HG03108 (cell line): ENCODE data around the gene YEATS4.

ENCODE experiments used
- ATAC-seq: cut with Tn5 transposase; IDR thresholded peaks from one replicate; pipeline ENCODE4 v1.9.1; 2021; ENCODE audit warnings: moderate library complexity; ENCODE audit not compliant: unreplicated experiment

The YEATS4 gene

DNA sequence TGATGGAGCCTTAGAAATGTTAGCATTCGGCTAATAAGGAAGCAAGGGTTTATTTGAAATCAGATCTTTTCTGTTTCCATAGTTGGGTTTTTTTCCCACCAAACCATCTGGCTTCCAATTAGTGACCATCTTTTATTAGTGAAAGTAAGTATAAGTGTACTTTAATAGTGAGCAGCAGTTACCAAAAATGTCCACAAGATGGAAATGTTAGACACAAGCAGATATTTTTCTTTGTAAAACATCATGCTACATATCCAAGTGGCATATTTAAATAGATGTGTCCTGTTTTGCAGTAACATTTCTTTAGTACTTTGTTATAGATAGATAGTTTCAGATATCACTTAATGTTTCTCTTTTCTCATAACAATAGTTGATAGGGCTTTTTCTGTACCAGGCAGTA is 28.8 kb downstream of the YEATS4 start:
- no peak for ATAC-seq

DNA sequence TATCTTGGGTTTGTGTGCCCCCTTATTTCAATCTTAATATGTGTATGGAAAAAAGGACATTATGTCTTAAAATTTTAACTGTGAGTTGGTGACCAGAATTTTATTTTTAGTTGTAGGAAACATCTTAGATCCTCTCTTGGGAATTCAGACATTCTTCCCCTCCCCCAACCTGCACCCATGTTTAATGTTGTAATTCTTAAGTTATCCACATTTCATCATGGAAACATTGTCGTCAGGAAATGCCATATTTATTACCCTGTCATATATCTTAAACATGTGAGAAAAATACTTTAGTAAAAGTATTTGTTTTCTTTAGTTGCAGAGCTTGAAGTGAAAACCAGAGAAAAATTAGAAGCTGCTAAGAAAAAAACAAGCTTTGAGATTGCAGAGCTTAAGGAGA is 30.3 kb downstream of the YEATS4 start:
- ATAC-seq = no peak

GRCh38 chr12:69392179-69392928 is 32.8 kb downstream of the YEATS4 start:
- no peak for ATAC-seq

DNA sequence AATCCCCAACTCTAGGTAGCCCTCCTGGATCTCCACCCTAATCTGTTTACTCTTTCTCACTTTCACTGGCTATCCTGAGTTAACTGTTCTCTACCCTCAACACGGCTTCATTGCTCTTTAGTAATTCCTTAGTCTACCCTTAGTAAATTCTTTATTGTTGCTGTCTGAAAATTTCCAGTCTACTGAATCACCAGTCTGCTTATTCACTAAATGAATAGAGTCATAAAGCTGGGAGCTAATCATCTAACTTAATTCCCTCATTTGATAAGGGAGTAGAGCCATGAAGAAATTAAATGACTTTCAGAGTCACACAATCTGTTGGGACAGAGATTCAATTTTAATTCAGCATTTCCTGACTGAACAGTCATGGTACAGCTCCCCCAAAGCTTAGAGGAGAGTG is 36.5 kb downstream of the YEATS4 start:
- no peak for ATAC-seq

- ATAC-seq = no peak
Observed at GRCh38 chr12:69396963-69397362, 37.4 kb downstream of the YEATS4 start.

- no peak for ATAC-seq
Observed at GRCh38 chr12:69397978-69398377, 38.4 kb downstream of the YEATS4 start.

GRCh38 chr12:69401940-69402339 is 42.4 kb downstream of the YEATS4 start:
- no peak for ATAC-seq

DNA sequence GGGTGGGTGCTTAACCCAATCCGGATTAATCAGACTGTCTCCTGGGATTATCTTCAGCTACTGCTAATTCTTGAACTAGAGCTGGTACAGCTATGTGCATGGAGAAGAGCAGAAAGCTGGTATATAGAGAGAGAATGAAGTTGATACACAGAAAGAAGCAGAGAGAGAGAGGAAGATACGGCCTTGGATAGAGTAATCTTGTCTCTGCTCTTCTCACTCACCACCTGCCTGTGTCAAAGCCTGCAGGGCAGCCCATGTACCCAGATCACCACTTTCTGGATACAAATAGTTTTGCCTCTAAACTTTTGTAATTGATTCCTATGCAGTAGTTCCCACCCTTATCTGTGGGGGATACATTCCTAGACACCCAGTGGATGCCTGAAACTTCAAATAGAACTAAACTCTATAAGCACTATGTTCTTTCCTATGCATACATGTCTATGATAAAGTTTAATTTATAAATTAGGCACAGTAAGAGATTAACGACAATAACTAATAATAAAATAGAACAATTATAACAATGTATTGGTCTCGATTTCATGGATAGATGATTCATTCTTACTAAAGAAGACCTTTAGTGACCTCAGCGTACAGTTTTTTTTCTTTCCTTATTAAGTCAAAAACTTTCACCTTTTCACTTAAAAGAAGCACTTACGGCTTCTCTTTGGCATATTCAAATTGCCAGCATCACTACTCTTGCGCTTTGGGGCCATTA is 45.5 kb downstream of the YEATS4 start:
- ATAC-seq = no peak

DNA sequence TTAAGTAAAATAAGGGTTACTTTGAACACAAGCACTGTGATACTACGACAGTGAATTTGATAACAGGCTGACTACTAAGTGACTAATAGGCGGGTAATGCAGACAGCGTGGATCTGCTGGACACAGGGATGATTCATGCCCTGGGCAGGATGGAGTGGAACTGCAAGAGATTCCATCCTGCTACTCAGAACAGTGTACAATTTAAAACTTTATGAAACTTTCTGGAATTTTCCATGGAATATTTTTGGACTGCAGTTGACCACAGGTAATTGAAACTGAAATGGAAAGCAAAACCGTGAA is 46.0 kb downstream of the YEATS4 start:
- ATAC-seq = no peak

DNA sequence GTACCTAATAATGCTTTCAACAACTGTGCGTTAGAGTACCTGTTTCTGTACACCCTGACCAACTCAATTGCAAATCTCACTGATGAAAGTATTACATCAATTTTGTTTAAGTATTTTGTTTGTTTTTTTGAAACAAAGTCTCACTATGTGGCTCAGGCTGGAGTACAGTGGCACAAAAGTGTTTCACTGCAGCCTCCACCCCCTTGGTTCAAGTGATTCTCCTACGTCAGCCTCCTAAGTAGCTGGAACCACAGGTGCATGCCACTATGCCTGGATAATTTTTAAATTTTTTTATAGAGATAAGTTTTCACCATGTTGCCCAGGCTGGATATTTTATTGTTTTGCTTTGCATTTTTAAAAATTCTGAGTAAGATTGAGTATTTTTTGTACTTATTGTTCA is 46.7 kb downstream of the YEATS4 start:
- no peak for ATAC-seq

DNA sequence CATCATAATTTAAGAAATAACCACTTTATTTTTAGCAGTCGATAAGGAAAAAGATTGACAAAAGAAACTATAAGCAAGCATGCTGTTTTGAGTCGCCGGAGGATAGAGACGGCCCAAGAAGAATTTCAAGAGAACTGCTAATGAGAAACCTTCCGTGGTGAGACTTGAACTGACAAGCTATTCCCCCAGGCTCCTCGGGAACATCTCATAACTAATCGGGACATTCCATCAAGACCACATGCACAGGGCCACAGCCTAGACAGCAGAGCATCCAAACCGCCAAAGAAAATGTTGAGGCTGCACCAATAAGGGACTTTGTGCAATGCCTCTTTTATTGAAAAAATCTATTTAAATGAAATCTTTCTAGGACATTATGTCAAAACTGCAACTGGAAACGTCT is 51.0 kb downstream of the YEATS4 start:
- ATAC-seq = no peak

GRCh38 chr12:69412655-69413054 is 53.1 kb downstream of the YEATS4 start:
- no peak for ATAC-seq

DNA sequence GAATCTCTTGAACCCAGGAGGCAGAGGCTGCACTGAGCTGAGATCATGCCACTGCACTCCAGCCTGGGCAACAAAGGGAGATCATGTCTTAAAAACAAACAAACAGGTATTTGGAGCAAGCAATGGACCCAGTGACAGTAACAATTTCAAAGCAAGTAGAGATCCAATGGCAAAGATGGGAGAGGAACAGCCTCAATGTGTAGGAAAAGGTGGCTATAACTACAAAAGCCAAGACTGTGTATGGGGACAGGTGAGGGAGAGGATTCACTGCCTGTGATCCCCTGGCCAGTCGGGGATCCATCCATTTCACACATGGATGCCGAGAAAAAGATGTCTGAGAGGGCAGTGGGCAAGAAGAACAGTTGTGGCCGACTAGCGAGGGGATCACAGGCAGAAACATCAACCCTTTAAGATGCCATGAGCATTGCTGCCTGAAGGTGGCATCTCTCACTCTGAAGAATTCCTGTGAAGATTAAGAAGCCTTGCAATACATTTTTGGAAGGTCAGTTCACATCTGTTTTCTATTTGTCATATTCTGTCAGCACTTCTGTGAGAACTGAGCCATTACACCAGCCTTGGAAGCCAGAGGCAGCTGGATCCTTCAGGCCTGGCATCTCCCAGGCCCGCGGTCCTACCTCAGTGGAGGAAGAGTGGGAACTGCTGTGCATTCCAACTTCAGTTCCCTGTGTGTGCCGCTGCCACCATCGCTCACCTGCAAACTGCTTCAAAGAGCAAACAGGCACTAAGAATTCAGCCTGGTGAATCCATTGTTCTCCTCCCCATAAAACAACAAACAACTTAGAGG is 56.1 kb downstream of the YEATS4 start:
- no peak for ATAC-seq

DNA sequence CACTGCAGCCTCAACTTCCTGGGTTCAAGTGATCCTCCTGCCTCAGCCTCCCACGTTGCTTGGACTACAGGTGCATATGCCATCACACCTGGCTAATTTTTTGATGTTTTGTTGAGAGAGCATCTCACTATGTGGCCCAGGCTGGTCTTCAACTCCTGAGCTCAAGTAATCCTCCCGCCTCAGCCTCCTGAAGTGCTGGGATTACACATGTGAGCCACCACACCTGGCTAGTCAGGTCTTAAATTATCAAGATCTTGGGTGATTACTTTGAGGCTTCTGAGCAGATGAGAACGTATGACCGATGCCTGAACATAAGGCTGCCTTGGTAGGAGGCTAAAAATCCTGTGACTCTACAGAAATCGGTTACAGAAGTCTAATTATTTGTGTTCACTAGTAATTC is 57.7 kb downstream of the YEATS4 start:
- no peak for ATAC-seq

GRCh38 chr12:69417741-69418167 is 58.2 kb downstream of the YEATS4 start:
- no peak for ATAC-seq

GRCh38 chr12:69419701-69420100 is 60.2 kb downstream of the YEATS4 start:
- no peak for ATAC-seq

- ATAC-seq = no peak
Observed at GRCh38 chr12:69421548-69421947, 62.0 kb downstream of the YEATS4 start.

GRCh38 chr12:69423037-69423905 is 63.7 kb downstream of the YEATS4 start:
- no peak for ATAC-seq

DNA sequence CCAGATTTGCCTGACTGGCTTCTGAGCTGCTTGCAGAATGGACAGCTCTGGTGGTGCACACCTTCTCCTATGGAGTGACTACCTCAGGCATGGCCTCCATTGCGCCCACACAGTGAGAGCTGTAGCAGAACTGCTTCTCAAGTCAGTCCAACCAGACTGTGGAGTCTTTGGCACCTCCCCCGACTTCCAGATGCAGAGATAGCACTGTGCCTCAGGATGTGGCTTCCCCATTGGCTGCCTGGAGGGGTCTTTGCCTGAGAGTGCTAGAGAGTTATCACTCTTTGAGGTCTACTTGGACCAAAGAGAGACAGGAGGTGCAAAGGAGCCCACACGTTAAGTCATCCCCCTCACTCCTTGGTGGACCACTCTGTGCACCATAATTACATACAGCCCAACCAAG is 65.9 kb downstream of the YEATS4 start:
- no peak for ATAC-seq

GRCh38 chr12:69428351-69429073 is 69.0 kb downstream of the YEATS4 start:
- ATAC-seq = no peak
